Amniotic stem cell (primary cell): ENCODE results near the gene TEDC2.

Source experiments
- DNase-seq: peaks from one replicate; lab custom pipeline; 2025; lab: John Stamatoyannopoulos, UW

TEDC2 gene

GRCh38 chr16:2466667-2467527 lies 7.0 kb downstream of the TEDC2 start:
- DNase-seq = no peak

GRCh38 chr16:2467528-2468232 lies 7.8 kb downstream of the TEDC2 start:
- DNase-seq = peak; percentile 45

GRCh38 chr16:2468233-2468724 lies 8.4 kb downstream of the TEDC2 start:
- no peak for DNase-seq

- DNase-seq = no peak
These were observed 9.0 kb downstream of the TEDC2 start for GRCh38 chr16:2468725-2469398.

- no peak for DNase-seq
These were observed 9.7 kb downstream of the TEDC2 start for GRCh38 chr16:2469399-2470233.

GRCh38 chr16:2470234-2470601 lies 10.3 kb downstream of the TEDC2 start:
- DNase-seq = no peak

GRCh38 chr16:2470603-2471015 lies 10.7 kb downstream of the TEDC2 start:
- DNase-seq = no peak

- DNase-seq = no peak
These were observed 11.2 kb downstream of the TEDC2 start, which contains the start of gene NTN3 for GRCh38 chr16:2471016-2471652. TSS of gene NTN3 (plus strand) at chr16:2471297. CDS start at chr16:2471702, 405 bp downstream.

GRCh38 chr16:2471653-2472487 lies 12.0 kb downstream of the TEDC2 start:
- DNase-seq = no peak

- no peak for DNase-seq
These were observed 12.6 kb downstream of the TEDC2 start for GRCh38 chr16:2472488-2472864.

GRCh38 chr16:2472885-2473445 lies 13.1 kb downstream of the TEDC2 start:
- no peak for DNase-seq

- no peak for DNase-seq
These were observed 13.6 kb downstream of the TEDC2 start for GRCh38 chr16:2473446-2473926.

- DNase-seq = no peak
These were observed 14.3 kb downstream of the TEDC2 start for GRCh38 chr16:2473999-2474876.

GRCh38 chr16:2474877-2475412 lies 15.0 kb downstream of the TEDC2 start, which contains the start of gene TBC1D24:
TSS of gene TBC1D24 (plus strand) at chr16:2475127. CDS start at chr16:2496149, 21,022 bp downstream.
- peak; percentile 72 for DNase-seq

GRCh38 chr16:2475413-2476344 lies 15.8 kb downstream of the TEDC2 start:
- no peak for DNase-seq

- DNase-seq = no peak
These were observed 16.4 kb downstream of the TEDC2 start for GRCh38 chr16:2476345-2476720.

- DNase-seq = no peak
These were observed 16.8 kb downstream of the TEDC2 start for GRCh38 chr16:2476741-2477140.
